Measurements from ENCODE around the gene TMEM164. TPM values are rescaled to one million over a fixed set of nuclear protein-coding genes. Genes with fewer than 3 reads are reported as not detected.
A peak's percentile ranks its signal among the peaks of the same experiment; 100 is the strongest.

Gene TMEM164
- total RNA-seq, 2 experiments from 2014 or later: 10.9 to 11.5 TPM

DNA sequence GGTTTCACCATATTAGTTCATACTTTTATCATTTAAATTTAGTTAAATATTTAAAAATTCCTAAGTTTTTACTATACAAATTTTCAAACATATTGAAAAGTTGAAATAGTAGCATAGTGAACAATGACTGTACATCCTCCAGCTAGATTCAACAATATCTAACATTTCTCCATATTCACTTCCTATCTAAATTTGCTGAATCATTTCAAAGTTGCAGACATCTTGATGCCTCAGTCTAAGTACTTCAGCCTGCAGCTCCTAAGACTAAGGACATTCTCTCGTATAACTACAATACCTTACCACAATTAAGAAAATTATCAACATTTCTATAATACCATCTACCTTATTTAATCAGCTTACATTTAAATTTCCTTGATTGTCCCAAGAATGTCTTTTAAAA lies 132.7 kb downstream of the TMEM164 start:
- H3K27me3 Mint-ChIP-seq: no peaks in the 10 kb centered on the region
- H3K27ac Mint-ChIP-seq: no peak overlapping the region
- DNase-seq (no peak), ATAC-seq (no peak)
- ChIA-PET POLR2A (no interaction called here), CTCF (interaction anchor here (3.1 kb wide), 1 partner anchor 11 kb away, joined by 15 read pairs; no protein-coding TSS in a partner anchor)
- intact Hi-C loops (cut with micrococcal nuclease): no loop called here
- H3K4me3 Mint-ChIP-seq: no peak overlapping the region
- no peaks in the 10 kb centered on the region for H3K9me3 Mint-ChIP-seq
- peaks cover 10% of the 10 kb centered on the region for H3K4me1 Mint-ChIP-seq (ENCODE audit: low read depth)
- H3K36me3 Mint-ChIP-seq (ENCODE audit: low read depth): peaks cover 7% of the 10 kb centered on the region
- TF ChIP-seq, protein P1, sequence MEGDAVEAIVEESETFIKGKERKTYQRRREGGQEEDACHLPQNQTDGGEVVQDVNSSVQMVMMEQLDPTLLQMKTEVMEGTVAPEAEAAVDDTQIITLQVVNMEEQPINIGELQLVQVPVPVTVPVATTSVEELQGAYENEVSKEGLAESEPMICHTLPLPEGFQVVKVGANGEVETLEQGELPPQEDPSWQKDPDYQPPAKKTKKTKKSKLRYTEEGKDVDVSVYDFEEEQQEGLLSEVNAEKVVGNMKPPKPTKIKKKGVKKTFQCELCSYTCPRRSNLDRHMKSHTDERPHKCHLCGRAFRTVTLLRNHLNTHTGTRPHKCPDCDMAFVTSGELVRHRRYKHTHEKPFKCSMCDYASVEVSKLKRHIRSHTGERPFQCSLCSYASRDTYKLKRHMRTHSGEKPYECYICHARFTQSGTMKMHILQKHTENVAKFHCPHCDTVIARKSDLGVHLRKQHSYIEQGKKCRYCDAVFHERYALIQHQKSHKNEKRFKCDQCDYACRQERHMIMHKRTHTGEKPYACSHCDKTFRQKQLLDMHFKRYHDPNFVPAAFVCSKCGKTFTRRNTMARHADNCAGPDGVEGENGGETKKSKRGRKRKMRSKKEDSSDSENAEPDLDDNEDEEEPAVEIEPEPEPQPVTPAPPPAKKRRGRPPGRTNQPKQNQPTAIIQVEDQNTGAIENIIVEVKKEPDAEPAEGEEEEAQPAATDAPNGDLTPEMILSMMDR (IDR thresholded peaks at IDR 0.05): no peak

DNA sequence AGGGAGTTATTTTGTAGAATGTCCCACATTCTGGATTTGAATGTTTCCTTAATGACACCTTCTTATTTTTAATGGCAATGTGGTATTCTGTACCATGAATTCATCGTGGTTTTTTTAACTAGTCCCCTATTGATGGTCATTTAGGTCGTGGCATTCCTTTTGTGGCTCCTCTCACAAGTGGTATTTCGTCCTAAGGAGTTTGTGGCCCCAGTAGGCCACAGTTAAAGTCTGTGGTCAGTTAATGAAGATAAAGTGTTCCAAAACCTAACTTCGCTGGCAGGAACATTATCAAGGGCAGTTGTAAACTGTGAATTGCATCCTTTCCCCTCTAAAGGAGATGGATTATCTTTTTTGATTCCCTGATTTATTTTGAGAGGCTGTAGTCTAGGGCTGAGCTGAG lies 133.2 kb downstream of the TMEM164 start:
- Mint-ChIP-seq H3K27ac (no peak overlapping the region), H3K36me3 (ENCODE audit: low read depth) (peaks cover 7% of the 10 kb centered on the region), H3K27me3 (no peaks in the 10 kb centered on the region), H3K4me1 (ENCODE audit: low read depth) (peaks cover 10% of the 10 kb centered on the region), H3K9me3 (no peaks in the 10 kb centered on the region), H3K4me3 (no peak overlapping the region)
- ATAC-seq (no peak), DNase-seq (no peak)
- intact Hi-C loops (cut with micrococcal nuclease): no loop called here
- CTCF ChIA-PET: interaction anchor here (0.6 to 3.1 kb wide), 2 partner anchors 10 to 880 kb away, joined by 3 to 15 read pairs; no protein-coding TSS in a partner anchor
- POLR2A ChIA-PET: no interaction called here
- TF ChIP-seq, protein P1 (IDR thresholded peaks at IDR 0.05): no peak

DNA sequence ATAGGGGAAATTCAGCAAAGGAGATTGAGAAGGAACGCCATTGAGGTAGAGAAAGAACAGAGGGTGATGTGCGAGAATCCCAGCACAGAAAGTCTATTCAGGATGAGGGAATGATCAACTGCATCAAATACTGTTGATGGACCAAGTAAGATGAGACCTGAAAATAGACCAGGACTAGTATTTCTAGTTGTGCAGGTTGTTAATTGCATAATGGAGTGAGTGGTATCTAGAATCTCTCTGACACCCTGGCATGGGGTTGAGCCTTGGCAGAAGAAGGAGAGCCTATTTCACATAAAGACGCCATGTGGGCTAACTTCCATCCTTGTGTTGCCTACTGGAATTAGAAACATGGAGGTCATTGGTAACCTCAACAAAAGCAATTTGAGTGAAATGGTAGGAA lies 135.6 kb downstream of the TMEM164 start:
- H3K36me3 Mint-ChIP-seq (ENCODE audit: low read depth): peaks cover 5% of the 10 kb centered on the region
- H3K4me1 Mint-ChIP-seq (ENCODE audit: low read depth): peaks cover 5% of the 10 kb centered on the region
- no peak for ATAC-seq
- POLR2A ChIA-PET: no interaction called here
- H3K27ac Mint-ChIP-seq: no peak overlapping the region
- no peaks in the 10 kb centered on the region for H3K27me3 Mint-ChIP-seq
- intact Hi-C loops (cut with micrococcal nuclease): no loop called here
- CTCF ChIA-PET: interaction anchor here (3.1 kb wide), 1 partner anchor 8 kb away, joined by 15 read pairs; no protein-coding TSS in a partner anchor
- no peaks in the 10 kb centered on the region for H3K9me3 Mint-ChIP-seq
- DNase-seq: no peak
- TF ChIP-seq, protein P1 (IDR thresholded peaks at IDR 0.05): no peak
- no peak overlapping the region for H3K4me3 Mint-ChIP-seq

DNA sequence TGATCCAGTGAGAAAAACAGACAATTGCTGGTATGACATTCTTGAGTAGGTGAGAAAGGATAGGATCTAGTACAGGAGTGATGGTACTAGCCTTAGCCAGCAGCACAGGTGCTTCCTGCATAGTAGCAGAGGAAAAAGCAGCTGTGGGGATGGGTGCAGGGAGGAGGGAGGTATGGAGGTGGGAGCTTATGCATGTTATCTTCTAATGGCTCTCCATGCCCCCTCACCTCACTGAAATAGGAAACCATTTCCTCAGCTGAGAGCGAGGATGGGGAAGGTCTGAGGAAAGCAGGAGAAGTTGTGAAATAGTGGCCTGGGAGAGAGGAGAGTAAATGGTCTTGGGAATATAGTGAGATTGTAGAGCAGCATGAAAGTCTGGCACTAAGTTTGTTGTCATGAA lies 136.3 kb downstream of the TMEM164 start:
- no peak for DNase-seq
- POLR2A ChIA-PET: no interaction called here
- TF ChIP-seq, protein P1 (IDR thresholded peaks at IDR 0.05): no peak
- Mint-ChIP-seq H3K4me1 (ENCODE audit: low read depth) (no peaks in the 10 kb centered on the region), H3K4me3 (no peak overlapping the region), H3K9me3 (no peaks in the 10 kb centered on the region), H3K27me3 (no peaks in the 10 kb centered on the region), H3K36me3 (ENCODE audit: low read depth) (no peaks in the 10 kb centered on the region), H3K27ac (no peak overlapping the region)
- CTCF ChIA-PET: no interaction called here
- intact Hi-C loops (cut with micrococcal nuclease): no loop called here
- ATAC-seq: no peak

DNA sequence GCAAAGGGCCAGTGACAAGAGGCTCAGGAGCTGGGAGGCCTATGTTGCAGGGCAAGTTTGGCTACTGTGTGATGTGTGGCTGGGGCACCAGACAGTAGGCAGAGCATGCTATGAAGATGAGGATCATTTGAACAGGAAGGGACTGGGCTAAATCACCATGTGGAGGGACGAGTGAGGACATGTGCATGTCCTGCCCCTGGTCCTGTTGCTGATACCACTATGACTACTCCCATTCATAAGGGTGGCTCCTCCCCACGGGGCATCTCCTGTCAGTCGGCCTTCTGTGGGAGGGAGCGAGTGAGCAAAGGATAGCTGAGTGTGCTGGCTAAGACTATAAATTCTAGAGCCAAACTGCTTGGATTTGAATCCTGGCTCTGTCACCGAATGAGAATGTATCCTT lies 139.2 kb downstream of the TMEM164 start:
- Mint-ChIP-seq H3K4me3 (no peak overlapping the region), H3K4me1 (ENCODE audit: low read depth) (peaks cover 3% of the 10 kb centered on the region), H3K36me3 (ENCODE audit: low read depth) (no peaks in the 10 kb centered on the region), H3K27ac (peak overlapping the region; percentile 30), H3K9me3 (no peaks in the 10 kb centered on the region), H3K27me3 (no peaks in the 10 kb centered on the region)
- ChIA-PET CTCF (no interaction called here), POLR2A (no interaction called here)
- DNase-seq (no peak), ATAC-seq (no peak)
- TF ChIP-seq, protein P1 (IDR thresholded peaks at IDR 0.05): no peak
- intact Hi-C loops (cut with micrococcal nuclease): no loop called here

Data from activated CD8-positive, alpha-beta T cell treated with anti-CD3 and anti-CD28 coated beads for 36 hours (primary cell).